H54 (cell line): ENCODE measurements around the gene BMF.

Experiments used
- DNase-seq: peaks from one replicate; pipeline ENCODE4 v3.0.0; 2011; ENCODE audit warnings: low spot score, mixed read lengths; ENCODE audit not compliant: insufficient read length
- FAIRE-seq: peaks from 3 replicates; lab custom pipeline; 2011; peaks lifted over from hg19 to GRCh38; lab: Jason Lieb, UNC
- POLR2A ChIP-seq: IDR thresholded peaks from 2 replicates; pipeline ENCODE4 v1.6.1; 2011; ENCODE audit warnings: low read depth, mild to moderate bottlenecking, low read length

BMF gene

GRCh38 chr15:40053079-40053830 lies 55.4 kb downstream of the BMF start:
- TF ChIP-seq POLR2A, result no peak
- no peak for DNase-seq
- no peak for FAIRE-seq

GRCh38 chr15:40052604-40053003 lies 56.1 kb downstream of the BMF start:
- no peak for FAIRE-seq
- no peak for TF ChIP-seq POLR2A
- DNase-seq, result no peak

- no peak for DNase-seq
- TF ChIP-seq POLR2A, result no peak
- no peak for FAIRE-seq
These were observed 56.9 kb downstream of the BMF start for GRCh38 chr15:40051616-40052415.

GRCh38 chr15:40050788-40051470 lies 57.8 kb downstream of the BMF start:
- no peak for FAIRE-seq
- no peak for DNase-seq
- no peak for TF ChIP-seq POLR2A

- no peak for FAIRE-seq
- no peak for DNase-seq
- TF ChIP-seq POLR2A, result no peak
These were observed 59.7 kb downstream of the BMF start for GRCh38 chr15:40048926-40049475.

GRCh38 chr15:40048211-40048792 lies 60.4 kb downstream of the BMF start:
- TF ChIP-seq POLR2A, result no peak
- DNase-seq, result no peak
- FAIRE-seq, result no peak

- FAIRE-seq (no peak), DNase-seq (peak; percentile 70)
- TF ChIP-seq POLR2A, result no peak
These were observed 61.1 kb downstream of the BMF start for GRCh38 chr15:40047415-40048210.

GRCh38 chr15:40046721-40047414 lies 61.8 kb downstream of the BMF start:
- no peak for TF ChIP-seq POLR2A
- DNase-seq, result peak; percentile 62
- FAIRE-seq, result peak; percentile 38

- TF ChIP-seq POLR2A, result no peak
- DNase-seq (no peak), FAIRE-seq (no peak)
These were observed 63.0 kb downstream of the BMF start for GRCh38 chr15:40045572-40046217.

GRCh38 chr15:40044717-40045571 lies 63.7 kb downstream of the BMF start:
- DNase-seq (peak; percentile 84), FAIRE-seq (peak; percentile 41)
- TF ChIP-seq POLR2A, result no peak

- DNase-seq, result no peak
These were observed 64.6 kb downstream of the BMF start for GRCh38 chr15:40043927-40044716.

More at GRCh38 chr15:40043927-40044716, 64.6 kb downstream of the BMF start:
- no peak for TF ChIP-seq POLR2A
- FAIRE-seq, result no peak
